ENCODE measurements around the gene ILK.
A peak's percentile ranks its signal among the peaks of the same experiment; 100 is the strongest.

ILK gene

GRCh38 chr11:6574816-6575715 is 28.5 kb upstream of the ILK start:
- no peak for DNase-seq

- DNase-seq = no peak
Observed at GRCh38 chr11:6576471-6577373, 26.9 kb upstream of the ILK start.

GRCh38 chr11:6578134-6578533 is 25.4 kb upstream of the ILK start:
- DNase-seq = no peak

- DNase-seq = no peak
Observed at GRCh38 chr11:6579681-6580080, 23.9 kb upstream of the ILK start.

- no peak for DNase-seq
Observed at GRCh38 chr11:6583584-6583983, 20.0 kb upstream of the ILK start.

- DNase-seq = no peak
Observed at GRCh38 chr11:6584528-6584927, 19.0 kb upstream of the ILK start.

- DNase-seq = no peak
Observed at GRCh38 chr11:6586434-6587359, 16.9 kb upstream of the ILK start.

GRCh38 chr11:6587360-6587953 is 16.1 kb upstream of the ILK start:
- DNase-seq = no peak

GRCh38 chr11:6588018-6588417 is 15.6 kb upstream of the ILK start:
- no peak for DNase-seq

GRCh38 chr11:6594142-6594768 is 9.3 kb upstream of the ILK start:
- DNase-seq = no peak

- DNase-seq = no peak
Observed at GRCh38 chr11:6596239-6596877, 7.2 kb upstream of the ILK start.

GRCh38 chr11:6598555-6598954 is 5.0 kb upstream of the ILK start:
- DNase-seq = no peak

- DNase-seq = no peak
Observed at GRCh38 chr11:6599449-6599848, 4.1 kb upstream of the ILK start.

- no peak for DNase-seq
Observed at GRCh38 chr11:6599881-6600390, 3.6 kb upstream of the ILK start.

GRCh38 chr11:6601041-6601461 is 2.5 kb upstream of the ILK start:
- DNase-seq = no peak

- DNase-seq = no peak
Observed at GRCh38 chr11:6602096-6602940, 1.3 kb upstream of the ILK start.

GRCh38 chr11:6604081-6604626 is 580 bp downstream of the ILK start:
- peak; percentile 42 for DNase-seq

GRCh38 chr11:6604790-6605189 is 1.2 kb downstream of the ILK start:
- DNase-seq = no peak

- DNase-seq = no peak
Observed at GRCh38 chr11:6606471-6607189, 3.1 kb downstream of the ILK start.
